ENCODE results near the gene ESD.

Gene ESD

DNA sequence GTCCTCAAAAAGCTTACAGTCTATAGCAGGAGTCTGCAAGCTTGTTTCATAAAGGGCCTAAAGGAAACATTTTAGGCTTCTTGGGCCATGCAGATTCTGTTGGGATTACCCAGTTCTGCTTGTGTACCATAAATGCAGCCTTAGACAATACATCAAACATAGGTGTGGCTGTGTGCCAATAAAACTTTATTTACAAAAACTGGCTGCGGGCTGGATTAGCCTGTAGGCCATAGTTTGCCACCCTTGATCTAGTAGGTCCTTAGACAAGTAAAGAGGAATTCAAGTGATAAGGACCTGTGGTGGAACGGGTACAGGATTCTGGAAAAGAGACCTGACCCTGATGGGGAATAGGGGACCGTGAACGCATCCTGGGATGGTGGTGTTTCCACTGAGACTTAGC is 51.9 kb downstream of the ESD start:
- TF ChIP-seq, protein P1, sequence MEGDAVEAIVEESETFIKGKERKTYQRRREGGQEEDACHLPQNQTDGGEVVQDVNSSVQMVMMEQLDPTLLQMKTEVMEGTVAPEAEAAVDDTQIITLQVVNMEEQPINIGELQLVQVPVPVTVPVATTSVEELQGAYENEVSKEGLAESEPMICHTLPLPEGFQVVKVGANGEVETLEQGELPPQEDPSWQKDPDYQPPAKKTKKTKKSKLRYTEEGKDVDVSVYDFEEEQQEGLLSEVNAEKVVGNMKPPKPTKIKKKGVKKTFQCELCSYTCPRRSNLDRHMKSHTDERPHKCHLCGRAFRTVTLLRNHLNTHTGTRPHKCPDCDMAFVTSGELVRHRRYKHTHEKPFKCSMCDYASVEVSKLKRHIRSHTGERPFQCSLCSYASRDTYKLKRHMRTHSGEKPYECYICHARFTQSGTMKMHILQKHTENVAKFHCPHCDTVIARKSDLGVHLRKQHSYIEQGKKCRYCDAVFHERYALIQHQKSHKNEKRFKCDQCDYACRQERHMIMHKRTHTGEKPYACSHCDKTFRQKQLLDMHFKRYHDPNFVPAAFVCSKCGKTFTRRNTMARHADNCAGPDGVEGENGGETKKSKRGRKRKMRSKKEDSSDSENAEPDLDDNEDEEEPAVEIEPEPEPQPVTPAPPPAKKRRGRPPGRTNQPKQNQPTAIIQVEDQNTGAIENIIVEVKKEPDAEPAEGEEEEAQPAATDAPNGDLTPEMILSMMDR (IDR thresholded peaks at IDR 0.05; ENCODE audit: low read depth, low read length) = no peak
- DNase-seq (ENCODE audit: extremely low read depth, low read depth) = no peak

DNA sequence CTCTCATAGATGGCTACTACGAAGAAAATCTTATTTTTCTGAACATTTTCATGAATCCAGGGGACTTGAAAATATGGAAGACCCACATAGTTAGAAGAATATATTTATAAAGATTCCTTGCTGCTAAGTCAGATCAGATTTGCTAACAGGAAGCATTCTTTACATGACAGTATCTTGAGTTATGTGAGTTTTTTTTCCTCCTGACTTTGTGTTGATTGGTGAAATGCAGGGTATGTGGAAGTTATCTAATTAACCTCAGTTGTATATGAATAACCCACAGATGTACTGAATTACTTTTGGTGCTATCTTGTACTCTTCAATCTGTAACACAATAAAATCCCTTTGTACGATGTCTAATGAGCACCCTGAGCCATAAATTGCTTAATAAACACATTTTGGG is 53.8 kb downstream of the ESD start:
- DNase-seq (ENCODE audit: extremely low read depth, low read depth) = no peak
- TF ChIP-seq, protein P1 (IDR thresholded peaks at IDR 0.05; ENCODE audit: low read depth, low read length) = no peak

GRCh38 chr13:46739447-46740098 is 57.4 kb downstream of the ESD start:
- TF ChIP-seq, protein P1 (IDR thresholded peaks at IDR 0.05; ENCODE audit: low read depth, low read length) = no peak
- no peak for DNase-seq (ENCODE audit: extremely low read depth, low read depth)

GRCh38 chr13:46738766-46739165 is 58.2 kb downstream of the ESD start:
- TF ChIP-seq, protein P1 (IDR thresholded peaks at IDR 0.05; ENCODE audit: low read depth, low read length) = no peak
- no peak for DNase-seq (ENCODE audit: extremely low read depth, low read depth)

- no peak for DNase-seq (ENCODE audit: extremely low read depth, low read depth)
These were observed 58.9 kb downstream of the ESD start for GRCh38 chr13:46738055-46738454.

DNA sequence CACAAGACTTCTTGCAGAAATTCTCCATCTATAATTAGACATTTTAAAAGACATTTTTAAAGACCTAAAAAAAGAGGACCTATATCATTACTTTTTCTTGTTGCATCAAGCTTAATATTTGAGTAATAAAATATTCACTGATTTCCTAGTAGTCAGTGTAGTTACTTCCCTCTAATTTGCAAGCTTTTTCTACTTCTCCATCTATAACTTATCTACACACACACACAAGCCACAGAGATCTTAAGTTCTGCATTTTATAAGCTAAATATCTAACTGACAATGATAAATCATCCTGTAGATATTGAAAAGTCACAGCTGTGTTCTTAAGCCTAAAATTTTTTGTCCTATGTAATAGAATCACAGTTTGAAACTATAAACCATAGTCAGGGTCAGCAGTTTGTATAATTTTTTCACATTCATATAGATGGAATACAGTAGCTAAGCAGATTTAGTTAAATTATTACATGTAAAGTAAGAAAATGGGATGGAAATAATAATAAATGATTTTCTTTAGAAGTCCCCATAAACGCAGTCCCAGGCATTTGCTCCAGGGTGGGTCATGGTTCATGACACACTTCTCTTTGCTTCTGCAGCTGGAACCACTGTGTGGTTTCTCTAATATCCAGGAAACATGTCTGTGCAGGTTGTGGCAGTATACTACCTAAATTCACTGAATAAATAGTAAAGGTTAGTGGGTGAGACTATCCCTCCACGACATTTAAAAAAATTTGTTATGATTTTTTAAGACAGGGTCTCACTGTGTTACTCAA is 60.2 kb downstream of the ESD start:
- DNase-seq (ENCODE audit: extremely low read depth, low read depth) = no peak
- TF ChIP-seq, protein P1 (IDR thresholded peaks at IDR 0.05; ENCODE audit: low read depth, low read length) = no peak

More at GRCh38 chr13:46738055-46738454, 58.9 kb downstream of the ESD start:
- TF ChIP-seq, protein P1 (IDR thresholded peaks at IDR 0.05; ENCODE audit: low read depth, low read length) = no peak

GRCh38 chr13:46735425-46735824 is 61.5 kb downstream of the ESD start:
- TF ChIP-seq, protein P1 (IDR thresholded peaks at IDR 0.05; ENCODE audit: low read depth, low read length) = no peak
- DNase-seq (ENCODE audit: extremely low read depth, low read depth) = no peak
